GOT3 (cell line): ENCODE data around the gene DUOX2.

ENCODE experiments used
- DNase-seq: peaks from one replicate; lab custom pipeline; 2025; ENCODE audit warnings: mixed read lengths; lab: John Stamatoyannopoulos, UW

The DUOX2 gene

GRCh38 chr15:45114076-45114750 lies at the start of gene DUOX2, which contains the start of gene DUOXA2:
DUOX2 (minus strand) TSS chr15:45114172; CDS start chr15:45113411, 761 bp downstream.
DUOXA2 (plus strand) TSS chr15:45114326; CDS start chr15:45114606, 280 bp downstream.
- no peak for DNase-seq

DNA sequence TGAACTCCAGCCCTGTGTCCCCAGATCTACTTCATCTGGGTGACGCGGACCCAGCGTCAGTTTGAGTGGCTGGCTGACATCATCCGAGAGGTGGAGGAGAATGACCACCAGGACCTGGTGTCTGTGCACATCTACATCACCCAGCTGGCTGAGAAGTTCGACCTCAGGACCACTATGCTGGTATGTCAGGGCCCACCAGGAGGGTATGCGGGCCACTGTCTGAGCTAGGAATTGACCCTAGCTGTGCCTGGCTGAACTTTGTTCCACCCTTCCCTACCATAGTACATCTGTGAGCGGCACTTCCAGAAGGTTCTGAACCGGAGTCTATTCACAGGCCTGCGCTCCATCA lies 49.5 kb upstream of the DUOX2 start:
- no peak for DNase-seq

GRCh38 chr15:45162771-45163507 lies 49.0 kb upstream of the DUOX2 start:
- DNase-seq: peak; percentile 54

GRCh38 chr15:45161666-45162065 lies 47.7 kb upstream of the DUOX2 start:
- DNase-seq: no peak

- DNase-seq: peak; percentile 22
Measured at GRCh38 chr15:45157974-45158373, 44.0 kb upstream of the DUOX2 start.

DNA sequence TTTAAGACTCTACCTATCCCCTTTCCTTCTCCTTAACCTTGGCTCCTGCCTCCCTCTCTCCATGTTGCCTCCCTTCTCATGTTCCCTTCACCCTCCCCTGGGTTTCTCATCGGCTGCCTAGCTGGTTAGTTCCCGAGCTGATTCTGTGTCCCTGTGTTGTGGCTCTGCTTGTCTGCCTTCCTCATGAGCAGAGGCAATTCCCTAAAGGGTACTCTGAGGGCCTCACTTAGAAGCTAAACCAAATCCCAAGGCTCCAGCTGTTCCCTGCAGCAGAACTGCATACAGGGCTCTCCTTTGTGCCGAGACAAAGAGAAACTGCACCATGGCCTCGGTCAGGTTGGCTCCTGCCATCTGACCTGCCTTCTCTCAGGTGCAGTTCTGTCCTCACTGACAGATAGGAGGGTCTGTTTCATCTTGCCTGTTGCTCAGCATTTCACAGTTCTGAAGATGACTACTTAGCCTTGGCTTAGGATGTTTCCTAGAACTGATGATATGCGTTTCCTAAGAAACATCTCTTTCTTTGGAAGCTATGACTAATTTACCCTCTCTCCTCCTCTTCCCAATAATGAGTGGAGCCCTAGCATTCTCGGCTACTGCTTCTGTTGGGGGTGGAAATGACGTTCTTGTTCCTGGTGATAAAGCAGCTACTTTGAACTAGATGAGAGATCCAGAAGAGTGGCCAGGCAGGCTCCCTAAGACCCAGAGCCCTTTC lies 42.9 kb upstream of the DUOX2 start:
- no peak for DNase-seq

DNA sequence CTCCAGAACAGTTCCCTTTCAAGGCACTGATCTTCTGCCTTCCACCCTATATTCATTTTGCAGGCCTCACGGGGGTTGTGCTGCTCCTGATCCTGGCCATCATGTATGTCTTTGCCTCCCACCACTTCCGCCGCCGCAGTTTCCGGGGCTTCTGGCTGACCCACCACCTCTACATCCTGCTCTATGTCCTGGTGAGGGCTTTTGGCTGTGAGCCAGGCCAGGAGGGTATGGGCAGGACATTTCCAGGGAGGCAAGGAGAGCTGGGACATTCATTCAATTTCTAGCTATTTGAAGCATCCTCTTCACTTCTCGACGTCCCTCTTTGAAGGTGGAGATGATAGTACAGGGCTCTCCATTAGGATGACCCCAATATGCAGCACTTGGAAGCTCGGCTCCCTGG lies 41.8 kb upstream of the DUOX2 start:
- no peak for DNase-seq

DNA sequence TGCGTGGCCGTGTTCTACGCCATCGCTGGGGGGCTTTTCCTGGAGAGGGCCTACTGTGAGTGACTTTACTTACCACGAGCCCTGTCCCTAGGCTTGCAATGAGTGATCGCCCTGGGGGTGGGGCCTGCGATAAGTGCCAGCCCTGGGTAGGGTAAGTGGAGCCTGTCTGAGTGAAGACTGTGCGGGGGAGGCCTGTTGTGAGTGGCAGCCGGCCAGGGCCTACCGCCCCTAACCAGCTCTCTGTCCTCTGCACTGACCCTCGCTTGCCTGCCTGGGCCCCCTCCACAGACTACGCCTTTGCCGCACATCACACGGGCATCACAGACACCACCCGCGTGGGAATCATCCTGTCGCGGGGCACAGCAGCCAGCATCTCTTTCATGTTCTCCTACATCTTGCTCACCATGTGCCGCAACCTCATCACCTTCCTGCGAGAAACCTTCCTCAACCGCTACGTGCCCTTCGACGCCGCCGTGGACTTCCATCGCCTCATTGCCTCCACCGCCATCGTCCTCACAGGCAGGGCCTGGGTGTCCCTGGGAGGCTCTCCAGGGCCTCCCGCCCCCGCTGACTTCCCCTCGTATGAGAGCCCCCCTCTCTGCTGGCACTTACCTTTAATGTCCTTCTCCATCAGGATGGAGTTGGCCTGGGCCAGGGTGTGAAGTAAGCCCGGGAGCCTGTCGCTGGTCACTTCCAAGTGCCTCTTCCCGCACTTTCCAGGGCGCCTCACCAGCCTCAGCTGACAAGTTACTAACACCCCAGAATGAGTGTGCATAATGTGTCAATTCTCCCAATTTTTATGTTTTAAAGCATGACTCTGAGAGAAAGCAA lies 38.2 kb upstream of the DUOX2 start:
- DNase-seq: no peak

- DNase-seq: no peak
Measured at GRCh38 chr15:45150997-45151396, 37.0 kb upstream of the DUOX2 start.

DNA sequence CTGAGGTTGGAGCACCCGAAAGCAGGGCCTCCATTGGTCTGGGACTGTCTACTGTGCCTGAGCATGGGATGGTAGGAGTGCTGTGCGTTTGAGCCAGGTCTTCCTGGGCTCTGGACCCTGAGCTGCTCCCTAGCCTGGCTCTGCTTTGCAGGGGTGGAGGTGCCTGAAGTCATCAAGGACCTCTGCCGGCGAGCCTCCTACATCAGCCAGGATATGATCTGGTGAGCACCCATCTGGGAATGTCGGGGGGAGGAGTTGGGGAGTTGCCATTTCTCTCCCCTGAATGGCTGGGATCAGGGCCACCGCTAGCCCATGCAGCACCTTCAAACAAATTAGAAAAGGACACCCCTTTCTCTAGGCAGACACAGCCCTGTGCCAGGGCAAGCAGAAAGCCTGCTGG lies 36.5 kb upstream of the DUOX2 start:
- DNase-seq: no peak

DNA sequence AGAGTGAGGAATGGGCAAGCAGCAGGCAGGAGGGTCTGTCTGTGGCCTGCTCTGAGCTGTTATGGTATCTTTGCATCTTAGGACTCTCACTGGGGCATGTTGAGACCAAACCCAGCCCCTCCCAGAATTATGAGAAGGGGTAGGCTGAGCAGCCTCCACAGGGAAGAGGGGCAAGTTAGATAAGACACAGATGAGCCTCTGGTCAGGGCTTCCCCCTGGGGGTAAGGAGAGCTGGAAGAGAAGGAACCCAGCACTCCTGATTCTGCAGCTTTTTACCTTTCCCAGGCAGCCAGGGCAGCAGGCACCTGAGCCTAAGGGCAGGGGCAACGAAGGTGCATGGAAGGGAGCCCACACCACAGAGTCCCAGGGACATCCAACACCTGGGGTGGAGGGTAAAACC lies 35.1 kb upstream of the DUOX2 start:
- DNase-seq: no peak

DNA sequence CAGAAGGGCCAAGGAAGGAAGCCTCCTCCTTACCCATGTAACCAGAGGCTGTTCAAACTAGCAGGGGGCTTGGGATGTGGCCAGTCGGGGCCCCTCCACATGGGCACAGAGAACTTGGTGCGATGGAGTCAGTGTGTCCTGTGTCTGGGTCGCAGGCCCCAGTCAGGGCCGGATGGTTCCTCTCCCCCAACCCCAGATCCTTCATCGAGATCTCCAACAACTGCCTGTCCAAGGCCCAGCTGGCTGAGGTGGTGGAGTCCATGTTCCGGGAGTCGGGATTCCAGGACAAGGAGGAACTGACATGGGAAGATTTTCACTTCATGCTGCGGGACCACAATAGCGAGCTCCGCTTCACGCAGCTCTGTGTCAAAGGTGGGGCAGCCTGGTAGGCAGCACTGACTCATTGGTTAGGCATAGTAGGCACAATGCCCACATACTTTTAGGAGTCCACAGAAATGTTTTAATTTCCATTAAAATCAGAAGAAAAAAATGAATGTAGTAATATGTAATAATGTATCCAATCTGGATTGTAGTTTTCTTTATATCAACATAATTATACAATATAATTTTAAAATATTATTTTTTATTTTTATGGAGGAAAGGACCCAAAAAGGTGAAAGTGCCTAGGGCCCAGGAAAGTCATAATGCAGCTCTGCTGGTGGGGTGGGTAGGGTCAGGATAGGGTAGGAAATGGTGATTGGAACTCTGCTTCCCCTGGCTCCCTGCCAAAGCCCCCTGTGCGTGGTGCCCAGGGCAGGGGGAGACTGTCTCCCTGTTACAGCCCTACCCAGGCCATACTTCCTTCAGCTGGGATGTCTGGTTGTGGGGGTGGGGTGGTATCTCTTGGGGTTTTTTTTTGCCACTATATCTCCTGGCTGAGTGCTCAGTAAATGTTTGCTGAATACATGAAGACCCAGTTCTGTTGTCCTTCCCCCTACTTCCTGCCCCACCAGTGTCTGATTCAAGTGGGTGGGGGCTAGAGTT lies 34.4 kb upstream of the DUOX2 start:
- no peak for DNase-seq

- DNase-seq: no peak
Measured at GRCh38 chr15:45147606-45148005, 33.6 kb upstream of the DUOX2 start.

GRCh38 chr15:45146405-45146804 lies 32.4 kb upstream of the DUOX2 start:
- DNase-seq: no peak

DNA sequence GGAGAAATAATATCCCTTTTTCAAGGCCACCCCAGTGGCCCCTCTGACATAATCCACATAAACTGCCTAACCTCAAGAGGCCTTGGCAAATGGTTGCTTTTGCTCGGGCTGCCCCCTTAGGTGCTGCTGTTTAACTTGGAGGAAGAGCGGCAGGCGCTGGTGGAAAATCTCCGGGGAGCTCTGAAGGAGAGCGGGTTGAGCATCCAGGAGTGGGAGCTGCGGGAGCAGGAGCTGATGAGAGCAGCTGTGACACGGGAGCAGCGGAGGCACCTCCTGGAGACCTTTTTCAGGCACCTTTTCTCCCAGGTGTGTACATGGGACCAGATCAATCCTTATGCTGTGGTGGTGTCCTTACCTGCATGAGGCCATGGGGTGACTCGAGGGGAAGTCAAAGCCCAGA lies 30.8 kb upstream of the DUOX2 start:
- no peak for DNase-seq

DNA sequence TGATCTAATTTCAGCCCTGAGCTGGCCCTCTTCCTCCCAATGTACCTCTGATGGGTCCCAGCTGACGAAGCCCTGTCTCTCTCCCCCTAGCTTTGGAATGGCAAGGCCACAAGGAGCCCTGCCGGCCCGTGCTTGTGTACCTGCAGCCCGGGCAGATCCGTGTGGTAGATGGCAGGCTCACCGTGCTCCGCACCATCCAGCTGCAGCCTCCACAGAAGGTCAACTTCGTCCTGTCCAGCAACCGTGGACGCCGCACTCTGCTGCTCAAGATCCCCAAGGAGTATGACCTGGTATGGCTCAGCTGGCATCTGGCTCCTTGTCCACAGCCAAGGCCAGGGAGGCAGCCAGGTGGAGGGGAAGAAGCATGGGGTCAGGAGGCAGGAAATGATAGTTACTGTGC lies 30.0 kb upstream of the DUOX2 start:
- no peak for DNase-seq

GRCh38 chr15:45143056-45143455 lies 29.1 kb upstream of the DUOX2 start:
- no peak for DNase-seq

DNA sequence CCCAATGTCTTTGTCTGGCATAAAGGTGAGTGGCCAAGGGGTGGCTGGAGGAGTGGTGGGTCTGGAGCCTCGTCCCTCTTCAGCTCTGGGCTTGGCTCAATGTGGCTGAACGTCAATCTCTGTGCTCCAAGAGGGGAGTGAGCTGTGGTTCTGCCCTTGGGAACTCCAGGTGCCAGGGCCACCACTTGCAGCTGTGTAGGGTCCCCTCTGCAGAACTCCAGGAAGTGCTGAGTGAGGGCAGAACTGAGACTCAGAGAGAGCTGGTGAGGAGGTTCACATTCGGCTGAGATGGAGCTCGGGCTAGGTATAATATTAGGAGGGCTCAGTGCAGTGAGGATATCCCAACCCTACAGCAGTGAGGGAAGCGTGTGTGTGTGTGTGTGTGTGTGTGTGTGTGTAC lies 27.4 kb upstream of the DUOX2 start:
- DNase-seq: no peak

DNA sequence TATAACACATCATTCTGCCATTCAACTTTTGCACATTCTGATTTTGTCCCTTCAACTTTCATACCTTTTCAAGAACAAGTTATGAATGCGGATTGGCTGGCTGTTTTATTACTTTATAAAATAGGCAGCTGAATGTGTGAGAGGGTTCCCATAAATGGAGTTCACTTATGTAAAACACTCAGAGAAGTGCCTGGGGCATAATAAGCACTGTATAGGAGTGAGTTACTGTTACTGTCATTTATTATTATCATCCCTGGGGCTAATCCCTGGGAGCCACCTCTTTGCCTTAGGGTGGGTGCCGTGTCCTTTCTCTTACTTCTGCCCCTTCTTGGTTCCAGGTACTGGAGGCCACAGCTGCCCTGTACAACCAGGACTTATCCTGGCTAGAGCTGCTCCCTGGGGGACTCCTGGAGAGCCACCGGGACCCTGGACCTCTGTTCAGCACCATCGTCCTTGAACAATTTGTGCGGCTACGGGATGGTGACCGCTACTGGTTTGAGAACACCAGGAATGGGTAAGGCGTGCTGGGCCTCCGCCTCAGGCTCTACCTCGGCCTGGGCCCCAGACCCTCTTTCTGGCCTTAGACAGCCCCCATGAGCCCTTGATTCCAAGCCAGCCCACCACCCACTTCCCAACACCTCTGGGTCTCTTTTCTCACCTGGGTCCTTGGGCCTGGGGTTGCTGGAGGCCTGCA lies 26.7 kb upstream of the DUOX2 start:
- no peak for DNase-seq

DNA sequence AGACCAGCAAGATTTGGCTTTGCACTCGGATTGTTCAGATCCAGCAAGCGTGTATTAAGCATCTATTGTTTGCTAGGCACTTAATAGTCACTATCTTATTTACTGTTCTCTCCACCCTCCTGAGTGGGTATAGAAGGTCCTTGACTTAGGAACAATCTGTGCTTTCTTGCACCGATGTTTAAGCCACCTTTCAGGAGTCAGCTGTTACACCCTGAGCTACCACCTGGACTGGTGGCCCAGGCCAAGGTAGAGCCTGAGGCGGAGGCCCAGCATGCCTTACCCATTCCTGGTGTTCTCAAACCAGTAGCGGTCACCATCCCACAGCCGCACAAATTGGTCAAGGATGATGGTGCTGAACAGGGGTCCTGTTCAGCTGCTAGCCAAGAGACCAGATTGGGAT lies 25.8 kb upstream of the DUOX2 start:
- no peak for DNase-seq
